ENCODE measurements around the gene TPRX2. TPM values are rescaled to one million over a fixed set of nuclear protein-coding genes. Genes with fewer than 3 reads are reported as not detected.
"Not testable (repeated sequence)": the region's sequence is repeated elsewhere in the genome, so short reads cannot be mapped to it uniquely, and the experiment has no call there.

Gene TPRX2, protein sequence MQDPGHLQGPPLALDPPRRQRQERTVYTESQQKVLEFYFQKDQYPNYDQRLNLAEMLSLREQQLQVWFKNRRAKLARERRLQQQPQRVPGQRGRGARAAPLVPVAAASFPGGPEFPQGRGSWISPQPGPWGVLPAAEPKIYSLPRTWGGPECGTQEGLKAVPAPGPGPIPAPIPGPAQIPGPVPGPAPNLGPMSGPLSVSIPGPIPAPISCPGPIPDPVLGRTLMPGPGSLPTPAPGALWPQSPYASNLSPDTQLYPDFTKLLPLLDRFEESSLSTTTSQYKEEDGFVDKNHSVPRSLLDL
- not detected for total RNA-seq
- not detected for polyA plus RNA-seq (2013, experiment 1 of 2)
- not detected for polyA plus RNA-seq (2013, experiment 2 of 2)
- long read RNA-seq, experiment 1, result 0 reads
- long read RNA-seq, experiment 2, result 0 reads
- long read RNA-seq, experiment 3, result 0 reads
- long read RNA-seq, experiment 4, result 0 reads

DNA sequence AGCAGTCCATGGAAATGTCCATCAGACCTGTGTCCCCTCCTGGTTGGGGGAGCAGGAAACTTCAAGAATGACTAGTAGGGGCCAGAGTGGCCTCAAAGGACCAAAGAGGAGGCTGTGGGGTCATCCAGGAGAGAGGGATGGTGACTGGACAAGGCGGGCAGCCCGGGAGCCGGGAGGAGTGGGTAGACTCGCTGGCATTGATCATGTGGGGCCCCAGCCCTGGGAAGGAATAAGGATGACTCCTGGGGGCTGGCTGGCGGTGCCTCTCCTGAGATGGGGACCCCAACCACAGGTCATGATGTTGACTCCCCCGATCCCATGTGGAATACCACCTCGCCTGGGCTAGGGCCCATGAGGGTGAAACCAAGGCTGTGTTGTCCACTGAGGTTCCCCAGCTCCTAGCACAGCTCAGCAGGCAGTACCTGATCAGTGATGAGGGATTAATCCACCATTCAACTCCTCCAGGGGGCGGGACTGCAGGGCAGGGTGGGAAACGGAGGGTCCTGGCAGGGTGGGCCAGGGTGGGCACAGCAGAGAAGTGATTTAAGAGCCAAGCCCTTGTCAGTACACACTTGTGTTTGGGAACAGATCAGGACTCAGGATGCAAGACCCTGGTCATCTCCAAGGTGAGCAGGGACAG lies at the start of gene TPRX2:
Gene TPRX2 (plus strand): TSS at position 590 of the 640 bp plus-strand sequence. CDS start 12 bp downstream, at position 602.
- 91 to 100% methylated on average over 3 to 9 of the region's 9 CpGs for WGBS, 2 experiments (ENCODE audit: insufficient coverage in 1 of 2, insufficient read length in 1 of 2)
- not testable (repeated sequence) for H3K4me3 Mint-ChIP-seq; H3K27ac Mint-ChIP-seq; H3K4me3 ChIP-seq (ENCODE audit: low read length); H3K36me3 Mint-ChIP-seq (ENCODE audit: low read depth); H3K27me3 Mint-ChIP-seq (ENCODE audit: insufficient read depth); DNase-seq; H3K9ac ChIP-seq (ENCODE audit: extremely low read depth, low read length, poor library complexity, severe bottlenecking); H3K36me3 ChIP-seq (ENCODE audit: control insufficient read depth, insufficient read depth, low read length); H3K4me1 Mint-ChIP-seq; H3K27ac ChIP-seq (ENCODE audit: low read depth, low read length); H3K9me3 ChIP-seq (ENCODE audit: control insufficient read depth, low read length); H3K27me3 ChIP-seq (ENCODE audit: control insufficient read depth, insufficient read depth, low read length, poor library complexity, severe bottlenecking); H3K4me1 ChIP-seq (ENCODE audit: control insufficient read depth, insufficient read depth, low read length); H3K9me3 Mint-ChIP-seq

DNA sequence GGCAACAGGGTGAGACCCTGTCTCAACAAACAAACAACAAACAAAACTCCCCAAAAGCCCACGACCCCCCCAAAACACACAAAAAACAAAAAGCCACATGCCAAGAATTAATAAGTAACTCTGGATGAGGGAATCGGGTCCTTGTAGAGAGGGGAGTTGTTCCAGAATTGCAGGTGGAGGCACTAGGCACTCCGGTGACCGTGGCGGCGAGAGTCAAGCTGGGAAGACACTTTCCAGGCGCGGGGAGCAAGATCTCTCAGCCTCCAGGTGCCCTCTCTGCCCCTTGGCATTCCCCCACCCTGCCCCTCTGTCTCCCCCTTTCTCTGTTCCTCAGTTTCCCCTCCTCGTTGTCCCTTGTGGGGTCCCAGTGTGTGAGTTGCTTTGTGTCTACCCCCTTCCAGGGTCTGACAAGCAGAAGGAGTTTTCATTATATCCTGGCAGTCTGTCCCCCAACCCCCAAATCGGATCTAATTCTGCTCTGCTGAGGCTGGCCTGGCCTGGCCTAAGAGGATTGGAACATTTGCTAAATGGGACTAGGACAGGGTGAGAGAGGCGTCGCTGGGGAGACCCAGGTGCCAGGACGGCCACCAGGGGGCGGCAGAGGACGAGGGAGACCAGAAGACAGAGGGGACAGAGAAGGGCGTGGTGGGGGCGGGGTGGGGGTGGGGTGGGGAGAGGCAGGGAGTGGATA lies 45.6 kb upstream of the TPRX2 start:
- H3K9me3 Mint-ChIP-seq, result no peaks in the 10 kb centered on the region
- H3K27ac ChIP-seq (ENCODE audit: low read depth, low read length), result no peak overlapping the region
- peak overlapping the region; percentile 52 for H3K27ac Mint-ChIP-seq

DNA sequence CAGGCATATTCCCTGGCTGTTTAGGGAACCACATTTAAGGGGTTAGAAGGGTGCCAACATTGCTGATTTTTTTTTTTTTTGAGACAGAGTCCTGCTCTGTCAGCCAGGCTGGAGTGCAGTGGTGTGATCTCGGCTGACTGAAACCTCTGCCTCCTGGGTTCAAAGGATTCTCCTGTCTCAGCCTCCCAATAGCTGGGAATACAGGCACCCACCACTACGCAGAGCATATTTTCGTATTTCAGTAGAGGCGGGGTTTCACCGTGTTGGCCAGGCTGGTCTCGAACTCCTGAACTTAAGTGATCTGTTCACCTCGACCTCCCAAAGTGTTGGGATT lies 45.1 kb upstream of the TPRX2 start:
- H3K9ac ChIP-seq (ENCODE audit: extremely low read depth, low read length, poor library complexity, severe bottlenecking), result no peak overlapping the region
- no peaks in the 10 kb centered on the region for H3K36me3 Mint-ChIP-seq (ENCODE audit: low read depth)
- H3K4me1 ChIP-seq (ENCODE audit: control insufficient read depth, insufficient read depth, low read length), result no peaks in the 10 kb centered on the region
- H3K27me3 Mint-ChIP-seq (ENCODE audit: insufficient read depth), result no peaks in the 10 kb centered on the region
- peaks cover 3% of the 10 kb centered on the region for H3K4me1 Mint-ChIP-seq
- no peaks in the 10 kb centered on the region for H3K9me3 Mint-ChIP-seq
- no peak for DNase-seq
- no peak overlapping the region for H3K4me3 Mint-ChIP-seq
- TF ChIP-seq, protein P1, sequence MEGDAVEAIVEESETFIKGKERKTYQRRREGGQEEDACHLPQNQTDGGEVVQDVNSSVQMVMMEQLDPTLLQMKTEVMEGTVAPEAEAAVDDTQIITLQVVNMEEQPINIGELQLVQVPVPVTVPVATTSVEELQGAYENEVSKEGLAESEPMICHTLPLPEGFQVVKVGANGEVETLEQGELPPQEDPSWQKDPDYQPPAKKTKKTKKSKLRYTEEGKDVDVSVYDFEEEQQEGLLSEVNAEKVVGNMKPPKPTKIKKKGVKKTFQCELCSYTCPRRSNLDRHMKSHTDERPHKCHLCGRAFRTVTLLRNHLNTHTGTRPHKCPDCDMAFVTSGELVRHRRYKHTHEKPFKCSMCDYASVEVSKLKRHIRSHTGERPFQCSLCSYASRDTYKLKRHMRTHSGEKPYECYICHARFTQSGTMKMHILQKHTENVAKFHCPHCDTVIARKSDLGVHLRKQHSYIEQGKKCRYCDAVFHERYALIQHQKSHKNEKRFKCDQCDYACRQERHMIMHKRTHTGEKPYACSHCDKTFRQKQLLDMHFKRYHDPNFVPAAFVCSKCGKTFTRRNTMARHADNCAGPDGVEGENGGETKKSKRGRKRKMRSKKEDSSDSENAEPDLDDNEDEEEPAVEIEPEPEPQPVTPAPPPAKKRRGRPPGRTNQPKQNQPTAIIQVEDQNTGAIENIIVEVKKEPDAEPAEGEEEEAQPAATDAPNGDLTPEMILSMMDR (conservative IDR thresholded peaks at IDR 0.05), result no peak
- no peaks in the 10 kb centered on the region for H3K36me3 ChIP-seq (ENCODE audit: control insufficient read depth, insufficient read depth, low read length)
- no peak overlapping the region for H3K4me3 ChIP-seq (ENCODE audit: low read length)
- H3K27ac ChIP-seq (ENCODE audit: low read depth, low read length), result no peak overlapping the region
- WGBS, 2 experiments (ENCODE audit: insufficient coverage in 1 of 2, insufficient read length in 1 of 2), result 64 to 73% methylated on average over 7 of the region's 7 CpGs
- no peaks in the 10 kb centered on the region for H3K27me3 ChIP-seq (ENCODE audit: control insufficient read depth, insufficient read depth, low read length, poor library complexity, severe bottlenecking)
- H3K27ac Mint-ChIP-seq, result no peak overlapping the region
- no peaks in the 10 kb centered on the region for H3K9me3 ChIP-seq (ENCODE audit: control insufficient read depth, low read length)

More for the DNA sequence above, 45.6 kb upstream of the TPRX2 start:
- H3K4me3 ChIP-seq (ENCODE audit: low read length), result no peak overlapping the region
- no peak overlapping the region for H3K4me3 Mint-ChIP-seq
- H3K4me1 Mint-ChIP-seq, result peaks cover 3% of the 10 kb centered on the region
- 51 to 64% methylated on average over 5 to 14 of the region's 17 CpGs for WGBS, 2 experiments (ENCODE audit: insufficient coverage in 1 of 2, insufficient read length in 1 of 2)
- TF ChIP-seq, protein P1 (conservative IDR thresholded peaks at IDR 0.05), result peak; percentile 81
- no peaks in the 10 kb centered on the region for H3K36me3 ChIP-seq (ENCODE audit: control insufficient read depth, insufficient read depth, low read length)
- H3K9ac ChIP-seq (ENCODE audit: extremely low read depth, low read length, poor library complexity, severe bottlenecking), result no peak overlapping the region
- no peaks in the 10 kb centered on the region for H3K4me1 ChIP-seq (ENCODE audit: control insufficient read depth, insufficient read depth, low read length)
- H3K9me3 ChIP-seq (ENCODE audit: control insufficient read depth, low read length), result no peaks in the 10 kb centered on the region
- peak; percentile 99 for DNase-seq
- no peaks in the 10 kb centered on the region for H3K36me3 Mint-ChIP-seq (ENCODE audit: low read depth)
- H3K27me3 Mint-ChIP-seq (ENCODE audit: insufficient read depth), result no peaks in the 10 kb centered on the region
- H3K27me3 ChIP-seq (ENCODE audit: control insufficient read depth, insufficient read depth, low read length, poor library complexity, severe bottlenecking), result no peaks in the 10 kb centered on the region

DNA sequence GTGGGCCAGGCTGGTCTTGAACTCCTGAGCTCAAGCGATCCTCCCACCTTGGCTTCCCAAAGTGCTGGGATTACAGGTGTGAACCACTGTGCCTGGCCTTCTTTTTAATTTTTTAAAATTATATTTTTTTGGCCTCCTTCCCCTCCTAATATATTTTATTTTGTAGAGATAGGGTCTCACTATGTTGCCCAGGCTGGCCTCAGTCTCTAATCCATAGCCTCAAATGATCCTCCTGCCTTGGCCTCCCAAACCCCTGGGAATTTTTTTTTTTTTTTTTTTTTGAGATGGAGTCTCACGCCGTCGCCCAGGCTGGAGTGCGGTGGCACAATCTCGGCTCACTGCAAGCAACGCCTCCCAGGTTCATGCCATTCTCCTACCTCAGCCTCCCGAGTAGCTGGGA lies 42.8 kb upstream of the TPRX2 start:
- not testable (repeated sequence) for H3K36me3 ChIP-seq (ENCODE audit: control insufficient read depth, insufficient read depth, low read length); H3K9me3 ChIP-seq (ENCODE audit: control insufficient read depth, low read length); H3K27me3 ChIP-seq (ENCODE audit: control insufficient read depth, insufficient read depth, low read length, poor library complexity, severe bottlenecking); H3K4me1 ChIP-seq (ENCODE audit: control insufficient read depth, insufficient read depth, low read length); H3K27ac ChIP-seq (ENCODE audit: low read depth, low read length); H3K27ac Mint-ChIP-seq; H3K9me3 Mint-ChIP-seq; DNase-seq; H3K4me3 Mint-ChIP-seq; H3K9ac ChIP-seq (ENCODE audit: extremely low read depth, low read length, poor library complexity, severe bottlenecking); H3K4me3 ChIP-seq (ENCODE audit: low read length); H3K36me3 Mint-ChIP-seq (ENCODE audit: low read depth); H3K27me3 Mint-ChIP-seq (ENCODE audit: insufficient read depth)
- 97% methylated on average over 6 of the region's 8 CpGs; no CpG with 5 or more reads in 1 of the 2 experiments for WGBS, 2 experiments (ENCODE audit: insufficient coverage in 1 of 2, insufficient read length in 1 of 2)
- peaks cover 21% of the 10 kb centered on the region for H3K4me1 Mint-ChIP-seq

DNA sequence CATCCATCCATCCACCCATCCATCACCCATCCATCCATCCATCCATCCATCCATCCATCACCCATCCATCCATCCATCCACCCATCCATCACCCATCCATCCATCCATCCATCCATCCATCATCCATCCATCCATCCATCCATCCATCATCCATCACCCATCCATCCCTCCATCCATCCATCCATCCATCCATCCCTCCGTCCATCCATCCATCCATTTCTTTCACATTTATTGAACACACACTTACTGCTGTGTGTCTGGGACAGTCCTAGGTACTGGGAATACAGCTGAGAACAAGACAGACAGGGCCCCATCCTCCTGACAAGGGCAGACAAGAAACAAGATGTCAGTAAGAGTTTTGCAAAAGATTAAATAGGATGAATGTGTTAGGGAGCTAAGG lies 40.8 kb upstream of the TPRX2 start:
- not testable (repeated sequence) for H3K4me3 Mint-ChIP-seq; H3K36me3 Mint-ChIP-seq (ENCODE audit: low read depth); H3K9me3 ChIP-seq (ENCODE audit: control insufficient read depth, low read length); H3K27me3 ChIP-seq (ENCODE audit: control insufficient read depth, insufficient read depth, low read length, poor library complexity, severe bottlenecking); DNase-seq; H3K27me3 Mint-ChIP-seq (ENCODE audit: insufficient read depth); H3K9ac ChIP-seq (ENCODE audit: extremely low read depth, low read length, poor library complexity, severe bottlenecking); H3K27ac ChIP-seq (ENCODE audit: low read depth, low read length); H3K9me3 Mint-ChIP-seq; H3K36me3 ChIP-seq (ENCODE audit: control insufficient read depth, insufficient read depth, low read length); H3K4me3 ChIP-seq (ENCODE audit: low read length); H3K27ac Mint-ChIP-seq
- H3K4me1 Mint-ChIP-seq, result peaks cover 40% of the 10 kb centered on the region
- H3K4me1 ChIP-seq (ENCODE audit: control insufficient read depth, insufficient read depth, low read length), result peaks cover 12% of the 10 kb centered on the region
- WGBS, 2 experiments (ENCODE audit: insufficient coverage in 1 of 2, insufficient read length in 1 of 2), result 92% methylated on average over 1 of the region's 1 CpG; no CpG with 5 or more reads in 1 of the 2 experiments

Data from endodermal cell (in vitro differentiated cells).